ENCODE measurements around the gene EXOSC5.

The EXOSC5 gene

DNA sequence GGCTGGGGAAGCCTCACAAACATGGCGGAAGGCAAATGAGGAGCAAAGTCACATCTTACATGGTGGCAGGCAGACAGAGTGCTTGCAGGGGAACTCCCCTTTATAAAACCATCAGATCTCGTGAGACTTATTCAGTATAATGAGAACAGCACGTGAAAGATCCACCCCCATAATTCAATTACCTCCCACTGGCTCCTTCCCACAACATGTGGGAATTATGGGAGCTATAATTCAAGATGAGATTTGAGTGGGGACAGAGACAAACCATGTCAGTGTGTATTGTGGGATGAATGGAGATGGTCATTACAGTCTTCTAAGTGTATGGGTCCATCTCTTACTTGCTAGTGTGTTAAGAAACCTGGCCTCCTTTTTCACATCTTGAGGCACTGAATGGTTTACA is 4.9 kb upstream of the EXOSC5 start:
- DNase-seq (ENCODE audit: extremely low spot score): no peak
- CTCF ChIA-PET: interaction anchor here (0.9 to 1.1 kb wide), 2 partner anchors 162 to 195 kb away, joined by 3 read pairs; no protein-coding TSS in a partner anchor
- POLR2A ChIA-PET: interaction anchor here (1.5 kb wide), 1 partner anchor 38 kb away, joined by 3 read pairs; the partner anchor contains the start of gene DMAC2
- TF ChIP-seq, protein P1, sequence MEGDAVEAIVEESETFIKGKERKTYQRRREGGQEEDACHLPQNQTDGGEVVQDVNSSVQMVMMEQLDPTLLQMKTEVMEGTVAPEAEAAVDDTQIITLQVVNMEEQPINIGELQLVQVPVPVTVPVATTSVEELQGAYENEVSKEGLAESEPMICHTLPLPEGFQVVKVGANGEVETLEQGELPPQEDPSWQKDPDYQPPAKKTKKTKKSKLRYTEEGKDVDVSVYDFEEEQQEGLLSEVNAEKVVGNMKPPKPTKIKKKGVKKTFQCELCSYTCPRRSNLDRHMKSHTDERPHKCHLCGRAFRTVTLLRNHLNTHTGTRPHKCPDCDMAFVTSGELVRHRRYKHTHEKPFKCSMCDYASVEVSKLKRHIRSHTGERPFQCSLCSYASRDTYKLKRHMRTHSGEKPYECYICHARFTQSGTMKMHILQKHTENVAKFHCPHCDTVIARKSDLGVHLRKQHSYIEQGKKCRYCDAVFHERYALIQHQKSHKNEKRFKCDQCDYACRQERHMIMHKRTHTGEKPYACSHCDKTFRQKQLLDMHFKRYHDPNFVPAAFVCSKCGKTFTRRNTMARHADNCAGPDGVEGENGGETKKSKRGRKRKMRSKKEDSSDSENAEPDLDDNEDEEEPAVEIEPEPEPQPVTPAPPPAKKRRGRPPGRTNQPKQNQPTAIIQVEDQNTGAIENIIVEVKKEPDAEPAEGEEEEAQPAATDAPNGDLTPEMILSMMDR (IDR thresholded peaks at IDR 0.05; ENCODE audit: control extremely low read depth, extremely low read depth, low read depth, missing control alignments): no peak

DNA sequence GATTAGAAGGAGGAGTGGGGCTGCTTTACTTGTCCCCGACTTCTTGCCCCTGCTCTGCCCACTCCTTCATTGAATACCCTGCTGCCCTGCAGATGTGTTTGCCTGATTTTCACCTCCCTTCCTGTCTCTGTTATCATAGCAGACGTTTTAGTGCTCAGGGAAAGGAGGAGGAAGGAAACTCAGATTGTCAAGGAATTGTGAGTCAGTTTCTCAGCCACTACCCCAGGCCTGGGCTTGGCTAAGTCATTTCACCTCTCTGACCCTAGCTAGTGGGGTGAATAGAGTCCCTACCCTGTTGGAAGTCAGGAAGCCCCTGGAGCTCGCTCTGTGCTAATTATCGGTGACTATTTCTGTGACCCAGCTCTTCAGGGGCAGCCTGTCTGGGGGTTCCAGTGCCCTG is 4.3 kb upstream of the EXOSC5 start:
- TF ChIP-seq, protein P1 (IDR thresholded peaks at IDR 0.05; ENCODE audit: control extremely low read depth, extremely low read depth, low read depth, missing control alignments): no peak
- POLR2A ChIA-PET: interaction anchor here (1.5 kb wide), 1 partner anchor 38 kb away, joined by 3 read pairs; the partner anchor contains the start of gene DMAC2
- CTCF ChIA-PET: interaction anchor here (0.9 to 1.1 kb wide), 2 partner anchors 162 to 196 kb away, joined by 3 read pairs; no protein-coding TSS in a partner anchor
- DNase-seq (ENCODE audit: extremely low spot score): no peak

DNA sequence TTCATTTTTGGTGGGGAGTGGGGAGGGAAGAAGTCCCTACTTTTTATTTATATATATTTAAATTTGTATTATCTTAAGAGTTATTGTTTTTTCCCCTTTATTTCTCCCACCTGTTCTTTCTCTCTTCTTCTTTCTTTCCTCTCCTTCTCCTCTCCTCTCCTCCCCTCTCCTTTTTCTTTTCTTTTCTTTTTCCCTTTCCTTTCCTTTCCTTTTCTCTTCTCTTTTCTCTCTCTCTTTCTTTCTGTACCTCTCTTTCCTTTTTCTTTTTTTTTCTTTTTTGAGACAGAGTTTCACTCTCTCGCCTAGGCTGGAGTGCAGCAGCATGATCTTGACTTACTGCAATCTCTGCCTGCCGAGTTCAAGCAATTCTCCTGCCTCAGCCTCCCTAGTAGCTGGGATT is 2.4 kb upstream of the EXOSC5 start:
- ChIA-PET POLR2A (no interaction called here), CTCF (no interaction called here)
- no peak for DNase-seq (ENCODE audit: extremely low spot score)
- TF ChIP-seq, protein P1 (IDR thresholded peaks at IDR 0.05; ENCODE audit: control extremely low read depth, extremely low read depth, low read depth, missing control alignments): no peak

DNA sequence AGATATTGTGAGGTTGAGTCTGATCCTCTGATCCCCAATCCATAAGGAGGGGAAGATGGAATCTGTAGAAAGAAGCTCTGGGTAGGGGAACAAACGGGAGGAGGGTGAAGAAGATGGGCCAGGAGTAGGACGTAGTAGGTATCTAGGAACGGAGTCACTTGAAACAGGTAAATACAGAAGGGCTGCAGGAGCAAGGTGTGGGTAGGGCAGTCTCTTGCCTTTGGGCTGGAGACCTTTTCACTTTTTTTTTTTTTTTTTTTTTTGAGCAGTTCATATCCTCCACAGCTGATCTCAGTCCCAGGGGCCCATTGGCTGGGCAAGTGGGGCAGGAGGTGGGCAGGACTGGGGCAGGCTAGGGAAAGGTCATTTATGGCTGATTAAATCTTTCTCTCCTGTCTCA is 1.9 kb upstream of the EXOSC5 start:
- no peak for DNase-seq (ENCODE audit: extremely low spot score)
- POLR2A ChIA-PET: no interaction called here
- TF ChIP-seq, protein P1 (IDR thresholded peaks at IDR 0.05; ENCODE audit: control extremely low read depth, extremely low read depth, low read depth, missing control alignments): no peak
- CTCF ChIA-PET: no interaction called here

DNA sequence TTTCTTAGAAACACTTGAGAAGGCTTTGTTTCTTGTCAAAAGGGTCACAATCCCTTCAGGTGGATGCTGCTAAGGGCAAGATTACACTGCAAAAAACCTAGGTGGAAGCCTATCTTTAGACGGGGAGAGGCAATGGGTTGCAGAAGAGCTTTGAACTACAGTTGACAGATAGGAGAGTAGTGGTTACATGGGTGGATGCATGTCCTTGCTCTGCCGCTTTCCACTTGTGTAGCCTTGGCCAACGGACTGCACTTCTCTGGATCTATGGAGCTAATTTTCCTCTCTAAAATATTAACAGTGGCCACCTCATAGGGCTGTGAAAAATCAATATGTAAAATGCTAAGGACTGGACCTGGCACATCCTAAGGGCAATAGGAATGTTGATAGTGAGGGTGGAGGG is 1.4 kb upstream of the EXOSC5 start:
- TF ChIP-seq, protein P1 (IDR thresholded peaks at IDR 0.05; ENCODE audit: control extremely low read depth, extremely low read depth, low read depth, missing control alignments): no peak
- CTCF ChIA-PET: no interaction called here
- POLR2A ChIA-PET: no interaction called here
- DNase-seq (ENCODE audit: extremely low spot score): no peak

DNA sequence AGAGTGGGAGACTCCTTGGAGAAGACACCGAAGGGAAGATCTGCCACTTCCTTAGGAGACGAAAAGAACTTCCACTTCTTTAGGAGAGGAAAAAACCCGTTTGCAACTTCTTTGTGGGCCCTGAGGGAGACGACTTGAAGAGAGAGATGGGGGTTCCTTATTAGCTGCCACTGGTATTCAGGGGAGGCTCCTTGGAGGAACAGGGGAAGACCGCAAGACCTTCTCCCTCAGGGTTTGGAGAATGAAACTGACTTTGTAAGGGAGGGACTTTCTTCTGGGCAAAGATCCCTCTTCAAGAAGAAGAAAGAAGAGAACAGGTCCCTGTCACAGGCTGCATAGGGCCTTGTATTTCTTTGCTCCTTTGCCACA is 875 bp upstream of the EXOSC5 start:
- POLR2A ChIA-PET: no interaction called here
- no peak for DNase-seq (ENCODE audit: extremely low spot score)

More for the DNA sequence above, 875 bp upstream of the EXOSC5 start:
- TF ChIP-seq, protein P1 (IDR thresholded peaks at IDR 0.05; ENCODE audit: control extremely low read depth, extremely low read depth, low read depth, missing control alignments): no peak
- CTCF ChIA-PET: no interaction called here

Data from GM10248 (cell line).